ENCODE measurements around the gene ELL.

- no peak for TF ChIP-seq POLR2AphosphoS5 (IDR thresholded peaks at IDR 0.05; ENCODE audit: low read depth, low read length)
- TF ChIP-seq CTCF (IDR thresholded peaks at IDR 0.05), result no peak
- TF ChIP-seq TCF7L2 (IDR thresholded peaks at IDR 0.05; ENCODE audit: low read depth, low read length), result no peak
- no peak for TF ChIP-seq REST (IDR thresholded peaks at IDR 0.05; ENCODE audit: insufficient read depth in 1 of 2, low read depth in 2 of 2, low read length in 1 of 2)
Measured at GRCh38 chr19:18414504-18415177, 107.2 kb downstream of the ELL start.
